GM12878 (cell line): Measurements from ENCODE around the gene KLF18. TPM values are rescaled to one million over a fixed set of nuclear protein-coding genes. Genes with fewer than 3 reads are reported as not detected.

Experiments
- ATAC-seq: fragments of 200-7000 bp; cut with Tn5 transposase; 3 replicates; pipeline ENCODE4 v1.9.1; 2020; ENCODE audit warnings: mild to moderate bottlenecking, moderate library complexity
- BruUV-seq: library from RNA; stranded (reverse); fragments of 400-500 nt; replicated peaks from 2 replicates; lab custom pipeline; 2021; lab: Mats Ljungman, UMichigan
- CTCF ChIA-PET: fragments of 300-600 bp; sonication (Branson Sonifier 250); formaldehyde crosslinking; extraction: SDS; loops from one replicate; lab custom pipeline; 2021; ENCODE audit warnings: inconsistent platforms; lab: Yijun Ruan, JAX
- POLR2A ChIA-PET: fragments of 350-600 bp; formaldehyde crosslinking; extraction: SDS; loops from one replicate; lab custom pipeline; 2021; ENCODE audit warnings: inconsistent platforms; lab: Charles Lee
- RAD21 ChIA-PET: fragments of 300-600 bp; sonication (Branson Sonifier 250); formaldehyde crosslinking; loops from one replicate; lab custom pipeline; 2023; ENCODE audit warnings: antibody characterized with exemption; ENCODE audit not compliant: unreplicated experiment; lab: Charles Lee
- SMC1A ChIA-PET: fragments of 300-600 bp; sonication (Branson Sonifier 250); formaldehyde crosslinking; loops from one replicate; lab custom pipeline; 2023; ENCODE audit not compliant: unreplicated experiment, uncharacterized antibody; lab: Charles Lee
- DNase-seq: peaks from one replicate; pipeline ENCODE4 v3.0.0-alpha.2; 2011; ENCODE audit warnings: low read depth, low spot score
- FAIRE-seq: peaks from 3 replicates; lab custom pipeline; 2011; peaks lifted over from hg19 to GRCh38; lab: Jason Lieb, UNC
- H2AFZ ChIP-seq: 2 replicates; pipeline ENCODE4 v1.6.0; 2011; ENCODE audit warnings: low read depth, low read length, control low read depth; ENCODE audit not compliant: control insufficient read depth
- H3K27ac ChIP-seq: 2 replicates; pipeline ENCODE4 v1.5.1; 2011; ENCODE audit warnings: control low read depth; ENCODE audit not compliant: control insufficient read depth, insufficient read depth
- H3K27me3 ChIP-seq, 2 experiments: replicated peaks in 1 of 2; 2 replicates each; pipeline versions ENCODE4 v1.6.0 to v1.6.1; 2011; ENCODE audit warnings: low read length in 1 of 2; ENCODE audit not compliant: control insufficient read depth in 2 of 2, insufficient read depth in 2 of 2
- H3K36me3 ChIP-seq, 2 experiments: 2 replicates each; pipeline ENCODE4 v1.5.1; 2011; ENCODE audit warnings: low read length in 1 of 2; ENCODE audit not compliant: control insufficient read depth in 2 of 2, insufficient read depth in 2 of 2
- H3K4me1 ChIP-seq: 2 replicates; pipeline ENCODE4 v1.6.1; 2011; ENCODE audit warnings: mild to moderate bottlenecking, low read length, moderate library complexity, mixed read lengths; ENCODE audit not compliant: control insufficient read depth, insufficient read depth
- H3K4me2 ChIP-seq: 2 replicates; pipeline ENCODE4 v1.6.0; 2011; ENCODE audit warnings: control low read depth; ENCODE audit not compliant: control insufficient read depth, insufficient read depth
- H3K4me3 ChIP-seq: fragments of 200-600 bp; sonication (generic); 2 replicates; pipeline ENCODE4 v1.5.1; 2016
- H3K79me2 ChIP-seq: 2 replicates; pipeline ENCODE4 v1.6.0; 2011; ENCODE audit warnings: low read length; ENCODE audit not compliant: control insufficient read depth, insufficient read depth
- H3K9ac ChIP-seq: 2 replicates; pipeline ENCODE4 v1.8.0; 2011; ENCODE audit warnings: low read length, control low read depth, mixed read lengths; ENCODE audit not compliant: control insufficient read depth, insufficient read depth
- H3K9me3 ChIP-seq: replicated peaks from 3 replicates; pipeline ENCODE4 v1.5.1; 2011; ENCODE audit warnings: mild to moderate bottlenecking, low read length; ENCODE audit not compliant: control insufficient read depth, insufficient read depth
- H4K20me1 ChIP-seq: 2 replicates; pipeline ENCODE4 v1.6.0; 2011; ENCODE audit not compliant: control insufficient read depth, insufficient read depth
- BRCA1 ChIP-seq: IDR thresholded peaks from 2 replicates; pipeline ENCODE4 v1.6.1; 2011; ENCODE audit warnings: low read depth, low read length, improper control_type of control experiment
- CTCF ChIP-seq, 3 experiments: IDR thresholded peaks in 2 of 3; conservative IDR thresholded peaks in 1 of 3; 2 replicates each; pipeline ENCODE4 v1.5.1; 2011; ENCODE audit warnings: low read depth in 3 of 3, low read length in 3 of 3, mild to moderate bottlenecking in 3 of 3, control low read depth in 2 of 3, moderate library complexity in 2 of 3, inconsistent platforms in 1 of 3, mixed read lengths in 1 of 3; ENCODE audit not compliant: control insufficient read depth in 2 of 3, insufficient read depth in 1 of 3; ENCODE audit errors: extremely low read depth in 1 of 3
- EP300 ChIP-seq, 2 experiments: fragments of 150-350 bp in 1 of 2; IDR thresholded peaks; 2 replicates each; pipeline ENCODE4 v1.6.1; 2011 to 2012; ENCODE audit warnings: low read depth in 2 of 2, low read length in 2 of 2, borderline replicate concordance in 1 of 2, improper control_type of control experiment in 1 of 2, inconsistent platforms in 1 of 2; ENCODE audit not compliant: control insufficient read depth in 1 of 2
- IRF3 ChIP-seq: fragments of 450-650 bp; IDR thresholded peaks from 2 replicates; pipeline ENCODE4 v1.6.1; 2014; ENCODE audit warnings: mild to moderate bottlenecking
- KDM1A ChIP-seq: fragments of 200-600 bp; sonication (generic); IDR thresholded peaks from 2 replicates; pipeline ENCODE4 v1.6.1; 2016; ENCODE audit warnings: borderline replicate concordance
- NRF1 ChIP-seq: conservative IDR thresholded peaks from 2 replicates; pipeline ENCODE4 v1.6.1; 2011; ENCODE audit warnings: mild to moderate bottlenecking, low read depth, low read length, improper control_type of control experiment
- REST ChIP-seq: IDR thresholded peaks from 2 replicates; pipeline ENCODE4 v1.6.1; 2012; ENCODE audit warnings: mild to moderate bottlenecking, low read depth, low read length
- STAT3 ChIP-seq: IDR thresholded peaks from 2 replicates; pipeline ENCODE4 v1.6.1; 2011; ENCODE audit warnings: low read depth, low read length, improper control_type of control experiment
- TBL1XR1 ChIP-seq: IDR thresholded peaks from 2 replicates; pipeline ENCODE4 v1.6.1; 2012; ENCODE audit warnings: low read depth, low read length, improper control_type of control experiment
- ZBTB40 ChIP-seq: fragments of 450-650 bp; IDR thresholded peaks from 2 replicates; pipeline ENCODE4 v1.6.1; 2016; ENCODE audit warnings: mild to moderate bottlenecking, moderate library complexity, borderline replicate concordance
- ZNF207 ChIP-seq: fragments of 450-650 bp; IDR thresholded peaks from 2 replicates; pipeline ENCODE4 v1.6.1; 2014; ENCODE audit warnings: antibody characterized with exemption, mild to moderate bottlenecking, borderline replicate concordance
- WGBS: methylation state at CpG from one replicate; pipeline ENCODE4 v1.1.6; 2016; ENCODE audit warnings: low lambda C conversion rate; ENCODE audit not compliant: insufficient replicate concordance, insufficient coverage; ENCODE audit errors: missing lambda C conversion rate; 5-methylcytosine and 5-hydroxymethylcytosine counted together
- in situ Hi-C: fragments of 300-500 bp; cut with MboI; formaldehyde crosslinking; loops from 9 replicates; pipeline ENCODE4 v1.14.3; 2018; ENCODE audit warnings: mixed read lengths
- intact Hi-C: fragments of 100-400 bp; cut with micrococcal nuclease; formaldehyde crosslinking; loops from one replicate; pipeline ENCODE4 v1.14.2; 2022; ENCODE audit not compliant: unreplicated experiment
- polyA plus RNA-seq, 11 experiments: library from polyadenylated mRNA; depleted of rRNA in 4 of 11; unstranded in 6 of 11; stranded (reverse) in 5 of 11; fragments of >200 nt; fragmentation: Nextera tagmentation in 4 of 11; fragmentation: Illumina TruSeq in 1 of 11; extraction: Ambion mirVana in 4 of 11; extraction: Trizol in 1 of 11; gene quantifications; 1 replicate in 1 of 11; 2 replicates in 10 of 11; pipeline versions ENCODE4 v1.2.1 to v1.2.3, GENCODE V29; 2011 to 2016; ENCODE audit warnings: inconsistent platforms in 2 of 11, missing spikeins in 2 of 11, low read depth in 1 of 11
- total RNA-seq, 4 experiments: library from RNA; depleted of rRNA in 3 of 4; stranded (reverse); fragments of >200 nt in 3 of 4; fragmentation: Illumina TruSeq in 1 of 4; extraction: Trizol in 1 of 4; gene quantifications; 2 replicates each; pipeline versions ENCODE4 v1.2.1 to v1.2.3, GENCODE V29; 2013 to 2021

Gene KLF18
- total and polyA plus RNA-seq, 10 of the 15 experiments (the other 5 are each of a cell fraction or from before 2014, with no cell fraction given), result not detected

- H3K27me3 ChIP-seq, result no peaks in the 10 kb centered on the region
- SMC1A ChIA-PET, result interaction anchor here (0.9 kb wide), 1 partner anchor 63 kb away, joined by 3 read pairs; no protein-coding TSS in a partner anchor
- ATAC-seq (no peak), FAIRE-seq (no peak), DNase-seq (no peak)
- in situ Hi-C loops, result no loop called here
- H3K4me2 ChIP-seq, result no peak overlapping the region
- CTCF ChIA-PET, result interaction anchor here (0.8 to 1.5 kb wide), 2 partner anchors 42 to 175 kb away, joined by 3 to 4 read pairs; no protein-coding TSS in a partner anchor
- H3K4me1 ChIP-seq, result no peaks in the 10 kb centered on the region
- H2AFZ ChIP-seq, result no peak overlapping the region
- POLR2A ChIA-PET, result no interaction called here
- H3K4me3 ChIP-seq, result no peak overlapping the region
- H3K9ac ChIP-seq, result no peak overlapping the region
- intact Hi-C loops, result no loop called here
- no peak overlapping the region for H3K27ac ChIP-seq
- H4K20me1 ChIP-seq, result no peaks in the 10 kb centered on the region
- BruUV-seq, result no TSS peak
- no peaks in the 10 kb centered on the region for H3K79me2 ChIP-seq
- WGBS, result 39% methylated on average over 2 of the region's 2 CpGs
- RAD21 ChIA-PET, result no interaction called here
- no peaks in the 10 kb centered on the region for H3K36me3 ChIP-seq
- H3K9me3 ChIP-seq, result no peaks in the 10 kb centered on the region; the same call in 1 of the 3 replicates
- no peak for TF ChIP-seq CTCF (IDR thresholded peaks at IDR 0.05 in 2 of 3, conservative IDR thresholded peaks at IDR 0.05 in 1 of 3; ENCODE audit: control insufficient read depth in 2 of 3, extremely low read depth in 1 of 3, insufficient read depth in 1 of 3, low read depth in 3 of 3, low read length in 3 of 3)
- no peak for TF ChIP-seq EP300 (IDR thresholded peaks at IDR 0.05; ENCODE audit: borderline replicate concordance in 1 of 2, control insufficient read depth in 1 of 2, low read depth in 2 of 2, low read length in 2 of 2)
- no peak for TF ChIP-seq BRCA1
- TF ChIP-seq REST, result no peak
- no peak for TF ChIP-seq TBL1XR1
- no peak for TF ChIP-seq ZNF207
- no peak for TF ChIP-seq STAT3
- TF ChIP-seq NRF1, result no peak
- no peak for TF ChIP-seq ZBTB40
- no peak for TF ChIP-seq KDM1A
- no peak for TF ChIP-seq IRF3
Observed at GRCh38 chr1:44144962-44145756, 3.7 kb upstream of the KLF18 start.
